NOMO-1 treated with dmso at 0.1 percent for 144 hours (cell line): ENCODE measurements around the gene PIMREG.

Source experiments
- DNase-seq: peaks from one replicate; lab custom pipeline; 2025; ENCODE audit not compliant: unreplicated experiment; lab: John Stamatoyannopoulos, UW

PIMREG gene, protein sequence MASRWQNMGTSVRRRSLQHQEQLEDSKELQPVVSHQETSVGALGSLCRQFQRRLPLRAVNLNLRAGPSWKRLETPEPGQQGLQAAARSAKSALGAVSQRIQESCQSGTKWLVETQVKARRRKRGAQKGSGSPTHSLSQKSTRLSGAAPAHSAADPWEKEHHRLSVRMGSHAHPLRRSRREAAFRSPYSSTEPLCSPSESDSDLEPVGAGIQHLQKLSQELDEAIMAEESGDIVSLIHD

GRCh38 chr17:6443692-6444570 is at the start of gene PIMREG:
PIMREG (plus strand) TSS chr17:6444455; CDS start chr17:6445111, 656 bp downstream.
- peak; percentile 94 for DNase-seq

DNA sequence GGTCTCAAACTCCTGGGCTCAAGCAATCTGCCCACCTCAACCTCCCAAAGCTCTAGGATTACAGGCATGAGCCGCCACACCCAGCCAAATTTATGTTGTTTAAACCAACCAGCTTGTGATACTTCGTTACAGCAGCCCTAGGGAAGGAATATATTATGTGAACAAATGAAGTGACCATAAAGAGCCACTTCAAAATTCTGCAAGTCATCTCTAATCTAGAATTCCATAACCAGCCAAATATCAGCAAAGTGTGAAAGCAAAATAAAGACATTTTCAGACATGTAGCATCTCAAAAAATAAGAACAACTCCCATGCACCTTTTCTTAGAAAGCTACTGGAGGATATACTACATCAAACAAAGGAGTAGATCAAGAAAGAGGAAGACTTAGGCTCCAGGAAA is 45.3 kb upstream of the PIMREG start:
- no peak for DNase-seq

- no peak for DNase-seq
Measured at GRCh38 chr17:6402258-6402657, 42.0 kb upstream of the PIMREG start.

DNA sequence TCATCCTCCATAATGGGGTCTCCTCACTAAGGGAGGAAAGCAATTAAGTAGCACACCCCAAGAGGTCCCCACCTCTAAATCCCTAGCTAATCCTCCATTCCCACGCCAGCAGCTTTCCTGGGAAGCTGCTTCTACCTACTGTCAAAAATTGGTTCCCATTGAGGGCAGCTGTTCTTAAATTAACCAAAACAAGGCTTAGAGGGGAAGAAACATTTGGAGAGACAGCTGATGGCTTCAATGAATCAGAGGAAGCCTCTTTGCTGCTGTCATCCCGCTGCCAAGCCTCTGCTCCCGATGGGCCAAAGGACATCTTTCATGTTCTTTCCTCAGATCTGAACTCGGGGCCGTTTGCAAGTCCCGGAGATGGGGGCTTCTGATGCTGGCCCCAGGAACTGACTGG is 36.0 kb upstream of the PIMREG start:
- no peak for DNase-seq

DNA sequence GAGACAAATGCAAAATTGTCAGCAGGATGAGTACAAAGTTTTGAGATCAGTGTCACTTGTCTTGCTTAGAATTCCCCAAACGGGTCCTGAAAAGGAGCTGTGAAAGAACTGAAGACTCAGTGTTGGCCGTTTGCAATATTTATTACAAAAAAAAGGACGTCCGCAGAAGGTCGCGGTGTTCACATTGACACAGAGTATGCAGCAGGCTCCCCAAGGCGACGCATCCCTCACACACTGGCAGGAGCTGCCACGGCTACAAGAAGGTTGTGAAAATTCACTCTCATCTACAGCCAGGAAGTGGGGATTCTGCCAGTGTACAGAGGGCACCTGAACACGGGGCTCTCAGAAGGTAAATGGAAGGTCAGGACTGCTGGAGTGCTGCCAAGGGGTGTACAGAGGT is 35.5 kb upstream of the PIMREG start:
- no peak for DNase-seq

DNA sequence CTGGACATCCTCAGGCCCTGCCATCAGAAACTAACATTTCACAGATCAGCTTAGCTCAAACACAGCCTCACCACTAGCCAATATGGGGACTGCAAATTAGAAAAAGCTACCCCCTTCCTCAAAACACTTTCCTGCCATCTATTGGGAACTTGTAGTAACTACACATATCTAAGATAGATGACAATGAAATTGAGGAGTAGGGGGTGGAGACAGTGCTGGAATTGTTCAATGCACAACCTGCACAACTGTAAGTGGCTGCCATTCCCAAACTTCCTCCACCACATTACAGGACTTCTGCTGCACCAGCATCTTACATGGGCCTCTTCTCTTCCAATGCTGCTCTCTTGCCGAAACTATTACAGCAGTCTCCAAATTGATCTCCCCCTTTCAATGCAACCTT is 31.2 kb upstream of the PIMREG start:
- peak; percentile 27 for DNase-seq

GRCh38 chr17:6415616-6416015 is 28.6 kb upstream of the PIMREG start:
- DNase-seq, result no peak

DNA sequence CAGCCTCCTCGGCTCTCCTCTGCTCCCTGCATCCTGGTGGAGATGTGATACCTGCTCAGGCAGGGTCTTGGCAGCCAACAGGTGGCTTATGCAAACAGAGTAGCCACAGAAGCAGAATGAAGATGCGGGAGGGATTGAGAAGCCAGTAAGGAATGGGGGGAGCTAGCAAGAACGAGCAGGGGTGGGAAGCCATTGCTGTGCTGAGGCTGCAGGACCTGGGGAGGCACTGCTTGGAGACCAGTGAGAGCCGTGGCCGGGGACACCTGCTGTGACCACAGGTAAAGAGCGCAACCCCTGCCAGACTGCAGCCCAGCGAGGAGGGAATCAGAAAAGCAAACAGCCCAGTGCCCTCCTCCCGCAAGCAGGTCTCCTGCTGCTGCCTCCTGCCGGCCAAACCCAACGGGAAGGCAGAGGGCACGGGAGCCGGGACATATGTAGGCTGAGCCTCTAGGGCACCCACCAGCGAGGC is 24.0 kb upstream of the PIMREG start:
- DNase-seq, result no peak

- peak; percentile 44 for DNase-seq
Measured at GRCh38 chr17:6421700-6422604, 22.3 kb upstream of the PIMREG start.

GRCh38 chr17:6422654-6423241 is 21.5 kb upstream of the PIMREG start:
- no peak for DNase-seq

- no peak for DNase-seq
Measured at GRCh38 chr17:6423931-6424330, 20.3 kb upstream of the PIMREG start.

DNA sequence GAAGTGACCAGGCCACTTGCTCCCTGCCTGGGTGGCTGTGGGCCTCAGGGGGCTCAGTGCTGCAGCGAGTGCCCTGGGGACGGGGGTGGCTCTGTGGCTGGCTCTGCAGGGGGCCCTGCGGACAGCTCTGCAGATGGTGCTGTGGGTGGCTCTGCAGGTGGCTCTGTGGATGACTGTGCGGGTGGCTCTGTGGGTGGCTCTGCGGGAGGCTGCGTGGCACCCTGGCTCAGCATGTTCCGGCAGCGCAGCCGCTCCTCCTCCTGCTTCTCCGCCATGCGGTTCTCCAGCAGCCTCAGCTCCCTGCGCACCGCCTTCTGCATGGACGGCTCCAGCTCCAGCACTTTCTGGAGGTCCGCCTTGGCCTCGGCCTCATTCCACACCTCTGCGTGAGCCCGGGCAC is 18.8 kb upstream of the PIMREG start:
- no peak for DNase-seq

GRCh38 chr17:6426356-6427101 is 17.7 kb upstream of the PIMREG start:
- DNase-seq, result no peak

GRCh38 chr17:6427279-6427781 is 16.9 kb upstream of the PIMREG start:
- peak; percentile 94 for DNase-seq

DNA sequence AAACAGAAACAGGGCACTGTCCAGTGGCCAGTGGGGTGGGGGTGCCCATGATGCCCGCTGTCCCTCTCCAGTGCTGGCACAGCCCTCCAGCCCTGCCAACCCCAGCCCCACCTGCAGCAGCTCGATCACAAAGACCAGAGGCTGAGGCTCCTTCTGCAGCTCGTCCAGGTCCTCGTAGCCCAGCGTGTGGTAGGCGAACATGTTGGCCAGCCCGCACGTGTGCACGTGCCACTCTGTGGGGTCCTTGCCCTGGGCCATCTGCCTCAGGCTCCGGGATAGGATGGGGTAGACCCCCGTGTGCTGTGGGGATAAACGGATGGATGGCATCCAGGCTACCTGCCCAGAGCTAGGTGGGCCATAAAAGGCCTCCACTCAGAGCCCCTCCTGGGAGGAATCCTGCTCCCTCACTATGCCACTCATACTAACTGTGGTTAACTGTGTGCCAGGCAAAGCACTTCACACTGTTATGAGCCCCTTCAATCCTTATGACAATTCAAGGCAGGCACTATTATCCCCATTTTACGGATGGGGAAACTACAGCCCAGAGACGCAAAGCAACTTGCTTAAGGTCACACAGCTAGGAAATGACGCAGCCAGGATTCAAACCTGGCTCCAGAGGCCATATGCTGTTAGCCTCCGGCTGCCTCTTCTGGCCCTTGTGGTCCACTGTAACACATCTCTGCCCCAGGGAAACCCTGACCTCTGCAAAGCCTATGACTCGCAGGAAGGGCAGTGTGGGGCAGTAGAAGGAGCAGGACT is 15.9 kb upstream of the PIMREG start:
- no peak for DNase-seq

GRCh38 chr17:6429266-6429665 is 15.0 kb upstream of the PIMREG start:
- DNase-seq, result no peak

GRCh38 chr17:6430769-6431168 is 13.5 kb upstream of the PIMREG start:
- DNase-seq, result no peak

GRCh38 chr17:6435051-6435450 is 9.2 kb upstream of the PIMREG start, which contains the start of gene AIPL1:
AIPL1 (minus strand) TSS chr17:6435121; CDS start chr17:6435104, 17 bp downstream.
- DNase-seq, result no peak

GRCh38 chr17:6435968-6436367 is 8.3 kb upstream of the PIMREG start:
- peak; percentile 50 for DNase-seq
